HG02884 (cell line): Measurements from ENCODE around the gene FHAD1.
"Not testable (repeated sequence)": the region's sequence is repeated elsewhere in the genome, so short reads cannot be mapped to it uniquely, and the experiment has no call there.

Source experiments
- ATAC-seq: cut with Tn5 transposase; IDR thresholded peaks from one replicate; pipeline ENCODE4 v1.9.1; 2021; ENCODE audit warnings: mild to moderate bottlenecking, moderate library complexity; ENCODE audit not compliant: unreplicated experiment

Gene FHAD1

GRCh38 chr1:15412175-15412800, 165.3 kb downstream of the FHAD1 start:
- ATAC-seq: no peak

DNA sequence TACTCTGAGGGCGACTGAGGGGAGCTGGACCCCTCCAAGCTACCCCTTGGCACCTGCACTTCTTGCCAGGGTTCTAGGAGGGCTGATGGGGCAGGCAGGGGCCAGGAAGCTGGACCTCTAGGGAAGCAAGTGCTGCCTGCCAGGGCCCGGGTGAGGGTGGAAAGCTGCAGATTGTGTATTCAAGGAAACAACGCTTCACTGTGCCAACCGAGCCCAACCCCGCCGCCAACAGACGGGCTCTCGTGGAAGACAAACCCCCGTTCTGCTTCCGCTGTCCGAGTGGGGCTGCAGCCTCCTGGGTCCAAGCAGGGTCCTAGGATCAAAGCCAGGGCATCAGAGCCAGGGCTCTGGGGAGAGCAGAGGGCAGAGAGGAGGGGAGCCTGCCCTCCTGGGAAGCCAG, 165.8 kb downstream of the FHAD1 start:
- ATAC-seq: no peak

DNA sequence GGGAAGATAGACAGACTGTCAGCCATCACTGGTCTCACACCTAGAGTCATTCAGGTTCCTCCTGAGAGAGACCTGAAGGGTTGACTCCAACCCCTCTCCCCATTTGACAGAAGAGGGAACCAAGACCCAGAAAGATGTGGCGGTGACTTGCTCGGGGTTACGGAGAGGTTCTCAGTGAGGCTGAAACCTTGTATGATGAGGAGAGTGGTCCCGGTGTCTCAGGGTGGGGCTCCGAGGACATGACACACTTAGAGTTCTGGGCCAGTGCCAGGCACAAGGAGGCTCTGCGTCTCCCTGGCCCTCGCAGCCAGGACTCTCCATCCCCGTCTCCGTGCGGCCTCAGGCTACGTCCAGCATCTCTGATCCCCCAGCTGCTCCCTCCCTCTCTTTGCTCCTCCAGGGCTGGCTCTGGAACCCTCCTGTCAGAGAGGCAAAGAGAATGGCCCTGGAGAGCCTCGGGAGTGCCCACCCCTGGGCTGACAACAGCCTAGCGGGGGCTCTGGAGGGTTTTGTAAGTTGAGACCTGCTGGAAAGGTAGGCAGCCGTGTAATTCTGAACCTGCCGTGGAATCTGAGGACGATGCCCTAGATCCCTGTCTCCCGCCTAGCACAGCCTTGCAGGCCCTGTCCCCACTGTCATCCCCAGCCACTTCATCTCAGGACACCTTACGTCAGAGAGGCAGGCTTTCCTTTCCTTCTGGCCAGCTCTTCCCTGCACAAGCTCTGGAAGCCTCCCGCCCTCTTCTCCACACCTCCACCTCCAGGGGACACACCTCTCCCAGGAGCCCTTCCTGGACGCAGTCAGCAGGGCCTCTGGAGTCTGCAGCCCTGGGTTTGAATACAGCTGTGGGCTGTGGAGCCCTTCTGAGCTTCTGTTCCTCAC, 166.8 kb downstream of the FHAD1 start:
- ATAC-seq: no peak

DNA sequence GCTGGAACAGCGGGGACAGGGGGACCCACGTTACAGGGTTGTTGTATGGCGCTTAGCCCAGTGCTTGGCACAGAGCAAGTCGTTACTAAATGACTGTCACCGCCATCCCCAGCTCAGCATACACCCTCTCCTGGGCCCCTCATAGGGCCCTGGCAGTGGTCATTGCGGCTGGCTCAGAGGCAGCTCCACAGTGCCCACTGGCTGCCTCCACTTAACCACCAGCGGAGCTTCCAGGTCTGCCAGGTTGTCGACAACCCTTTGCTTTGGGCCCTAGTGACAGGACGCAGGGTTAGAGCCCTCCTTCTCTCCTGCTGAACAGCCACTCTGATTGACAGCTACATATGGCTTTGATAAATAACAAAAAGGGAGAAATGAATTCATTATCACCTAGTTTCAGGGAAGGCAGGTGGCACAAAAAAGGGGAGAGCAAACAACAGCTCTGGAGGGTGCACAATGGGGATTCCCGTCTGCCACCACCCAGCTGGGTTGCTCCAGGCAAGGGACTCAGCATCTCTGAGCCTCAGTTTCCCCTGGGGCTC, 167.5 kb downstream of the FHAD1 start:
- no peak for ATAC-seq

DNA sequence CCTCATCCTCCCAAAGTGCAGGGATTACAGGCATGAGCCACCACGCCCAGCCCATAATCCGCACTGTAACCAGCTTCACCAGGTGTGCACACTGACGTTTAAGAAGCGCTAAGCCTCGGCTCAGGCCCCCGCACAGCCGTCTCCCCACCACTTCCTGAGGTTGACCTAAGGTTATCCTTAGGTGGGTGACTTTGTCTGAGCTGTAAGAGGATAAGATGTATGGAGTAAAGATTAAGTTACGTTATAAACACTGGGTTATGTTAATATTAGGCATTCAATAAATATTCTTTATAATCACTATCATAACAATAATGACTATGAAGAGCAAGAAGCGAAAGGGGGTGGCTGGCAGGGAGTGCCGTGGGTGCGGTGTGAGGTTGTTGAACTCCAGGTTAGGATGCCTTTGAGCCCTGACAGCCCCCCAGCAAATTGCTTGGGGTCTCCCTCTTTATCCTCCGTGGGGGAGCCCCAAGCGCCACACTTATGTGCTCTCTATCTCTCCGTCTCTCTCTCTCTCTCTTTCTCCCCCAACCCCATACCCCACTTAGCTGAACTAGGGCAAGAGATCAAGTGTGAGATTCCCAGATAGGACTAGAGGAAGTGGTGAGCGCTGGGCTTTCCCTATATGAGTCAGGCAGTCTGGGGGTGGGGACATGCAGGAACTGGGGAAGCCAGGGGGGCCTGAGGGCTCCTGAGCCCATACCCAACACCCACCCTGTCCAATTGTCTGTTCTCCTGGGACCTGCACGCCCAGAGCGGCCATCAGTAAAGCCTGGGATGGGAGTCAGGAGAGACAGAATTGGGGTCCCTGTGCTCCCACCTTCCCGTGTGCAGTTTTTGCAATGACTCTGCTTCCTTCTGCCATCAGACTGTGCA, 170.3 kb downstream of the FHAD1 start:
- ATAC-seq: no peak

- ATAC-seq: no peak
These were observed 171.9 kb downstream of the FHAD1 start for GRCh38 chr1:15418806-15419515.

- no peak for ATAC-seq
These were observed 173.9 kb downstream of the FHAD1 start for GRCh38 chr1:15420853-15421465.

DNA sequence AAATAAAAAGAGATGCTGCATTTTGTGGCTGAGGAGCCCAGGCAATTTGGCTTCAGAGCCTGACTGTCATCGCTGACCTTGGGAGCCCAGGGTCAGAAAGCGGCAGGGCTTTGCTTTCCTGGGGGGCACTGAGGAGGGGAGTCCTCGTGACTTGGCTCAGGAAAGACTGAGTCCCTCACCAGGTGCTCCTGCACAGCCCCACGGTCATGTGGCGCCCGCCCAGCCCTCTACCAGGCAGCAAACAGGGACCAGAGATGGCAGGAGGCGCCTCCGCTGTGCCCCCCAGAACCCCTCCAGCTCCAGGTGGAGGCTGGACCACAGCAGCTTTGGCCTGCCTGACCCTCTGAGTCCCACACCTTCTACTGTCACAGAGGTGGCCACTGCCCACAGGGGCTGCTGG, 175.8 kb downstream of the FHAD1 start:
- no peak for ATAC-seq

- no peak for ATAC-seq
These were observed 176.5 kb downstream of the FHAD1 start for GRCh38 chr1:15423355-15424077.

- no peak for ATAC-seq
These were observed 177.2 kb downstream of the FHAD1 start for GRCh38 chr1:15424146-15424667.

- ATAC-seq: no peak
These were observed 178.0 kb downstream of the FHAD1 start for GRCh38 chr1:15424981-15425380.

GRCh38 chr1:15425521-15425920, 178.5 kb downstream of the FHAD1 start:
- ATAC-seq: no peak

GRCh38 chr1:15425958-15426357, 178.9 kb downstream of the FHAD1 start:
- ATAC-seq: no peak

- ATAC-seq: no peak
These were observed 179.7 kb downstream of the FHAD1 start for GRCh38 chr1:15426492-15427279.

- ATAC-seq: no peak
These were observed 180.2 kb downstream of the FHAD1 start for GRCh38 chr1:15427280-15427666.

GRCh38 chr1:15428252-15428651, 181.2 kb downstream of the FHAD1 start:
- not testable (repeated sequence) for ATAC-seq

DNA sequence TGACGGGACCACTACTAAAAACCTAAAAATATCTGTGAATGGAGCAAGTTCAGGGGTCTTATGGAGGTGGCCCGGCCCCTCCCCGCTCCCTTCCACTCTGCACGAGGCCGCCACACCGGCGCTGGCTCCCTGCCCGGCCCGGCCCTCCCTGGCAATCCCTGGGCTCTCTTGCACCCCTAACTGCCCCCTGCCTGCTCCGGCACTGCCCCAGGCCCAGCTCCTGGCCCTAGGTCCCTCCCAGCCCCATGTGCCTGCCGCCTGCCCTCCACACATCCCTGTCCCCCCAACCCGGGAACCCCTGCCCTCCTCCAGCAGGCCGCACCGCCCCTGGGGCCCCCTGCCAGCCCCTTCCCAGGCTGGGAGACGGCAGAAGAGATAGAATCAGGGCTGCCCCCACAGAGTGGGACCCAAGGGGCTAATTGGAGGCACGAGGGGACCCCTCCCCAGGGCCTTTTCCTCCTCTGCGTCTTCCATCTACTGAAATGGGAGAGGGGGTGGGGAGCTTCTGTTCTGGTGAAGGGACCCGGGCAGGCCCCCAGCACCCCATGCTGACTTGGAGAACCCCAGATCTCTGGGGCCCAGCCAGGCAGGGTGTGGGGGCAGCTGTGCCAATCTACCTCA, 181.9 kb downstream of the FHAD1 start:
- ATAC-seq: no peak

GRCh38 chr1:15429701-15430149, 182.7 kb downstream of the FHAD1 start:
- ATAC-seq: no peak
